HG02798 (cell line): ENCODE measurements around the gene RNF41.

Experiments used
- ATAC-seq: cut with Tn5 transposase; IDR thresholded peaks from one replicate; pipeline ENCODE4 v1.9.1; 2021; ENCODE audit warnings: mild to moderate bottlenecking; ENCODE audit not compliant: unreplicated experiment, poor library complexity

RNF41 gene

DNA sequence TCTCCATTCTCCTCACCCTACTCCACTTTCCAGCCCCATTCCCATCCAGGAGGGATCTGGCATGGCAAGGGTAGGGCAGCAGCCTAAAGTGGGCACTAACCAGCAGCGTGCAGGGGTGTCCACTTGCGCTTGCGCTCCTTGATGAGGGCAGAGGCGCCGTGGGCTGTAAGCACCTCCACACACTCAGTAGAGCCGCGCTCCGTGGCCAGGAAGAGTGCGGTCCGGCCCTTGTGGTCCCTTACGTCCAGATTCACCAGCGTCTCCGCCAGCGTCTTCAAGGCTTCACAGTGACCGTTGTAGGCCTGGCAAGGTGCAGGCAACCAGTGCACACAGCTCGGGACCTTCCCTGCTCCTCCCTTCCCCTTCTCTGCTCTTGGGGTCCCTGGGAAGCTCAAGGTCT, 26.2 kb upstream of the RNF41 start:
- ATAC-seq = no peak

DNA sequence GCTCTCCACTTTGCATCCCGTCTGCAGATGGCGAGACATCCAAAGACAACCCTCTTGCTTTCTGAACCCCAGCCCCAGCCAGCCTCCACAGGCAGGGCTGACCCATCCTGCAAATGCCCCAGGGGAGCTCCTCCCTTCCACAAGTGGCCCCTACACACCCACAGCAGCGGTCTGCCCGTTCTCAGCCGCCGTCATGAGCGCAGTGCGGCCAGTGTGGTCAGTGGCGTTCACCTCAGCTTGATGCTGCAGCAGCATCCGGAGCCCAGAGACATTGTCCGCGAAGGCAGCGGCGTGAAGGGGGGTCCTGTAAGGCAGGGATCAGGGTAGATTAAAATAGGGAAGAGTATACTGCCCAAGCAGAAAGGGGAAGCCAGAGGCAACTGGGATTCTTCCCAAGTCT, 22.8 kb upstream of the RNF41 start:
- ATAC-seq = no peak

DNA sequence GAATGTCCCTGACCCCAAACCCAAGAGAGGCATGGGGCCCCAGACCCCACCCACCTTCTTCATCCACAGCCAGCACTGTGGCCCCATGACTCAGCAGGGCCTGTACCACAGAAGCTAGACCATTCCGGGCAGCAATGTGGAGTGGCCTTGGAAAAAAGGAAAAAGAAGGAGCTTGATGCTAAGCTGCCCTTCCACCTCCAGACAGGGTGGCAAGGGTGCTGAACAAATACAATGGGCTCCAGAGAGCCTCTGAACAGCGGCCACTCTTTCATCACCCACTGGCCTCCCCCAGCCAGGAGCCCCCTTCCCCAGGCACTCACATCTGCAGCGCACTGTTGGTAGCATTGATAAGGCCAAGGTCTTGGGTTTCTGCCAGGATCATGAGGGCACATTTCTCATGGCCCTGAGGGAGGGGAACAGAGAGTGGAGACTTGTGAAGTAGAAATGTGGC, 22.0 kb upstream of the RNF41 start:
- ATAC-seq = no peak

DNA sequence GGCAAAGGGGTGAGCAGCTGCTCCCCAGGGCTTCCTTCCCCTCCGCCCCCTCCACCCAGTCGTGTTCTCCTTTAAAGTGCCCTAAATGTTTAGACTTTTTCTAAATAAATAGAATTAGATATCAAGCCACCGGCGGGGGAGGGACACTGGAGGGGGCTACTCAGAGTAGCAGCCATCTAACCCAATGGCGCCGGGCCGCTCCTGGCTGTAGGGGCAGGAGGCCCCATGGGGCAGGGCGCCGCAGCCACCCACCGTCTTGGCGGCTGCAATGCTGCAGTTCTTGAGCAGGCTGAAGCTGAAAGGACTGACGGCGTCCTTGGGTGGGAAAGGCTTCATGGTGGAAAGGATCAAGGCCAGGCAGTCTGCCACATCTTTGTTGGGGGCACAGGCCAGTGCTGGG, 21.3 kb upstream of the RNF41 start:
- ATAC-seq = no peak

DNA sequence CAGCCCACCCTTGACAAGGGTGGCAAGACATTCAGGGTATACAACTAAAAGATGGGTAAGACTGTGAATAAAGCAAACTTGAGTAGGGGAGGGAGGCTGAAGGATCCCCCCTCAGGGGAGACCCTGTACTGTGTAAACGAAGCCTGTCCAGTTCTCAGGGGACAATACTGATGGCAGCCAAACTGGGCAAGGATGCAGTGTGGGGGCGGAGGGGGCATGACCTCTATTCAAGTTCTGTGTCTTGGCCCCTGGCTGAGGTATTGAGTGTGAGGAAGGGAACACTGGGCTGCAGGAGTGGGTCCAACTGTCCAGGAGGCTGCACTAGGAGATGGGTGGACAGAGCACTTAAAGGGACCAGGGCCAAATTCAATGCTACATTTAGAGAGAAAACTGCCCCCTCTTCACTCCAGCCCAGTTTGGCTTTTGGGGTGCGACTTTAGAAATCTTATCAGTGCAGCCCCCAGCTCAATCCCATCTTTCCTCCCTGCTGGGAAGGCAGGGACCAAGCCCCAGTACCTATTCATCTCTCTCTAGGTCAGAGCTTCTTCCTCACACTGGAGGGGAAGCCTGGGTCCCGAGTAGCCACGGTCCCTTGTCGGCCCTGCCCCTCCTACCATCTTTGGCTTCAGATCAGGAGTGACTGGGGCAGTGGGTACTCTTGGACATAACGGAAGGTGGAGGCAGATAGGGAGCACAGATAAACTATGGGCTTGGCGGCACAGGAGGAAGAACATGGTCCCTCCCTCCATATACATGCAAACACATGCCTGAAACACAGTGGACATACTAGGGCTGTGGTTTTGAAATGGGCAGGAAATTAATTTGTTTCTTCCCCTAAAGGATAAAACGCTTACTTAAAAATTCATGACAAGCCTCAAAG, 19.9 kb upstream of the RNF41 start:
- no peak for ATAC-seq

DNA sequence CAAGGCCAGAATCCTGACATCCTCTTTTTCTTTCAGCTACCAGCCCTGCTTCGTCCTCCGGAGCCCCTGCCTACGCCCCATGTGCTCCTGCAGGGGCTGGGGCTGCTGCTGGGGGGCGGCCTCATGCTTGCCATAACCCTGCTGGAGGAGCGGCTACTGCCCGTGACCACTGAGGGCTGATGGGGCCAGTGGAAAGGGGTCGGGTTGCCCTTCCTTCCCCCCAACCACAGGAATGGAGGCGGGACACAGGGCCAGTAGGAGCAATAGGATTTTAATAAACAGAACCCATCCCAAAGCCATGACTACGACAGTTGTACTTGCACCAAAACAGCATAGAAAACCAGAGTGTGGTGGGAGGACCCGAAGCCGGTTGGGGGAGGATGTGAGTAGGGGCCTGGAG, 15.8 kb upstream of the RNF41 start:
- ATAC-seq = no peak

DNA sequence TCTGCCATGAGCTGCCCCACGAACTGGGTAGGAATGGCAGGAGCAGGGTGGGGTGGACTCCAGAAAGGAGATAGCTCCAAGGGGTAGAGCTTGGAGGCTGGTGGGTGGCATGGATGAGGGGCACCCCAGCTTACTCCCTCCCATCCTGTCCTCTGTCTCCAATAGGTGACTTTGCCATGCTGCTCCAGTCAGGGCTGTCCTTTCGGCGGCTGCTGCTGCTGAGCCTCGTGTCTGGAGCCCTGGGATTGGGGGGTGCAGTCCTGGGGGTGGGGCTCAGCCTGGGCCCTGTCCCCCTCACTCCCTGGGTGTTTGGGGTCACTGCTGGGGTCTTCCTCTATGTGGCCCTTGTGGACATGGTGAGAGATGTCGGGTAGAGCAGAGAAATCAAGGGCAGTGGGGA, 15.3 kb upstream of the RNF41 start:
- ATAC-seq = no peak

DNA sequence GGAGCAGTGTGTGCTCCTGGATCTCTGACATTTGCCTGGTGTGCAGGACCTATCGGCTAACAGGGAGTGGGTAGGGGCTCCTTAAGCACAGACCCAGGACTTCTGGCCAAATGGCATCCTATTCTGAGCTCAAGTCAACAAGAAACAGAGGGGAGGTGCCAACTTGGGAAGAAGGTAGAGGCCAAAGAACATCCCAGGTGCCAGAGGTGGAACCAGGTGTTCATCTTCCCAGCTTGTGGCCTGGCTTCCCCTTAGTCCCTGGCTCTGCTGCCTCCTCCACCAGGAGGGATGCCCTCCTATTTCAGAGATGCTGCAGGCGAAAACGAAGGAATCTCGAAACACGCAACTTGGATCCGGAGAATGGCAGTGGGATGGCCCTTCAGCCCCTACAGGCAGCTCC, 14.4 kb upstream of the RNF41 start:
- ATAC-seq = no peak

DNA sequence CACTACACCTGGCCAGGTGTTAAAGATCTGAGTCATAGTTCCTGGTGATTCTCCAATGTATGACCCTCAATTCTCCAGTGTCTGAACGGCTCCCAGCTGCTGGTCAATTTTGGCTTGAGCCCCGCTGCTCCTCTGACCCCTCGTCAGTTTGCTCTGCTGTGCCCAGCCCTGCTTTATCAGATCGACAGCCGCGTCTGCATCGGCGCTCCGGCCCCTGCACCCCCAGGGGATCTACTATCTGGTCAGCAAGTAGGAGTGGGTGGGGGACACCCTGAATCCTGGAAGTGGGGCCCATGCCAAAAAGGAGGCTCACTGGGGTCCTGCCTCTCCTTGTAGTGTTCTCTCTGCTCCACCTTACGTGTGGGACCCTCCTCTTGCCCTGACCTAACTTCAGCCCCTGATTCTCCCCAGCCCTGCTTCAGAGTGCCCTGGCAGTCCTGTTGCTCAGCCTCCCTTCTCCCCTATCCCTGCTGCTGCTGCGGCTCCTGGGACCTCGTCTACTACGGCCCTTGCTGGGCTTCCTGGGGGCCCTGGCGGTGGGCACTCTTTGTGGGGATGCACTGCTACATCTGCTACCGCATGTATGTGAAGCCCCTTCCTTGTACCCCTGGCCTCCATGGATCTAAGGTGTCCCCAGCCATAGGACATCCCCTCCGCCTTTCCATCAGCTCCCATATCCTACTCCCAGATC, 13.2 kb upstream of the RNF41 start:
- ATAC-seq = no peak

DNA sequence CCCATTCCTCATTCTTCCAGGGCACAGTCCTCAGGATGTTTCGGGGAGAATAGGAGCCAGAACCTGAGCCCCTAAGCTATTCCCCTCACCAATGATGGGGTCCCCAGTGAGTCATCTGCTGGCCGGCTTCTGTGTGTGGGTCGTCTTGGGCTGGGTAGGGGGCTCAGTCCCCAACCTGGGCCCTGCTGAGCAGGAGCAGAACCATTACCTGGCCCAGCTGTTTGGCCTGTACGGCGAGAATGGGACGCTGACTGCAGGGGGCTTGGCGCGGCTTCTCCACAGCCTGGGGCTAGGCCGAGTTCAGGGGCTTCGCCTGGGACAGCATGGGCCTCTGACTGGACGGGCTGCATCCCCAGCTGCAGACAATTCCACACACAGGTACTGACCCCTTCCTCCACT, 9.5 kb upstream of the RNF41 start:
- ATAC-seq = no peak

DNA sequence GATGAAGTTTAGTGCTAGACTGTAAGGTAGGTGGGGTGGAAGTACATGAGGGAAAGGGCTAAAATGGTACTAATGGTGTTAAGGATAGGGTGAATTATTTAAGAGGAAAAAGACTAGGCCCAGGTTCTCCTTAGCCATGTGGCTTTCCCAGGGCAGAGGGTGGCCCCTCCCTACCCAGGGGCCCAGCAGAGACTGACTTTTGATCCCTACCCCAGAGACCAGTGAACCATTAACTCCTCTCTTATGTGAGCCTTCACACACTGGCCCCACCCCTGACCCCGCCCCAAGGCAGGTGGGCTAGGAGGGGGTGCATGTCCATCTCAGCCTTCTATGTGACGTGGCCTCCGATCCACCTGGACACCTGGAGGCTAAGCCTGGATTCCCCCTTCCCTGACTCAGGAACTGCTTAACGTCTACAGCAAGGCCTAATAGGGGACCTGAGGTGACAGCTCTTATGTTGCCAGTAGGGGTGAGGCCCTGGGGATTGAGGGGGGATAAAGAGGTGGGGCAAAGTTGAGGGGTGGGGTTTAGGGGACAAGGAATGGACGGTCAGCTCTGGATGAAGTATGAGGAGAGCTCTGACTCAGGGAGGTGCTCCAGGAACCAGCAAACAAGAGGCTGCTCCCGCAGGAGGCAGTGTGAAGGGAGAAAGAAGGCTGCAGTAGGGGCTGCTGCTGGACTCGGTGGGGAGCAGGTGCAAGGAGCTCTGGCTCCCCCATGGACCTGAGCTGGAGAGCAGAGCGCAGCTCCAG, 8.9 kb upstream of the RNF41 start:
- ATAC-seq = no peak

DNA sequence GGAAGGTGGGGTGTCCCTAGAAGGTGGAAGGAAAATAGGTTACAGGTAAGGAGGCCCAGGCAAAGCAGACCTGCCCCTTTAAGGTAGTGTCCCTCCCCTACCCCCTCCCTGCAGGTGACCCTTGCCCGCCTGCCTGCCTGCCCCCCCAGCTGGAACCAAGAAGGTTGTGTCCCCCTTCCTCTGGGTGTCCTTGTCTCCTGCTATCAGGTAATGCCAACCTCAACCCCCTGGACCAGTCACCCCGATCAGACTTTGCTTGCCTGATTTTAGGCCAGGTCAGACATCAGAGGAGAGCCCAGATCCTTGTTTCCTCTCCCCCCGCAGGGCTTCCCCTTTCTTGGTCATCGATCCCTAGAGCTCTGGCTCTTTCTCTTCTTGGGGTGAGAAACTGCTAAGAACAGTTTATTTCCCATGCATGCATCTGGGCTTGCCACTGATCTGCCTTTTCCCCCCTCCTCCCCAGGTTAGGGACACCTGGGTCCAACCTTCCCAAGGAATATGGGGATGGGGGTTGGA, 8.3 kb upstream of the RNF41 start, which contains the start of gene SLC39A5:
TSS of gene SLC39A5 (plus strand) at position 136 of the 516 bp plus-strand sequence. CDS start 1,224 bp downstream, outside the sequence.
- no peak for ATAC-seq

DNA sequence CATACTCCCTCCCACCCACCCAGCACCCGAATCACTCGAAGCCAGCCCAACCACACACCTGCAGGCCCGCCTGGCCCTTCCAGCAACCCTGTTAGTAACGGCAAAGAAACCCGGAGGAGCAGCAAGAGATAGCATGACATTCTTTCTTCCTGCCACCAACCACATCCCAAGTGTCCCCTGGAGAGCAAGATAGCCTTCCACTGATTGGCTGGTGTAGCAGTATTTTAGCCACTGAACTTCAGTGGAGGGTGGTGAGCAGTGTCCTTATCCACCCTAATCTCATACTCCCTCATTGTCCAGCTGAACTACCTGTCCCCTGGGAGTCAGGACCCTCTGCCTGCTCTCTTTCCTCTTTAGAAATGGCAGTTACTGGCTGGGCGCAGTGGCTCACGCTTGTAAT, 7.4 kb upstream of the RNF41 start:
- no peak for ATAC-seq

DNA sequence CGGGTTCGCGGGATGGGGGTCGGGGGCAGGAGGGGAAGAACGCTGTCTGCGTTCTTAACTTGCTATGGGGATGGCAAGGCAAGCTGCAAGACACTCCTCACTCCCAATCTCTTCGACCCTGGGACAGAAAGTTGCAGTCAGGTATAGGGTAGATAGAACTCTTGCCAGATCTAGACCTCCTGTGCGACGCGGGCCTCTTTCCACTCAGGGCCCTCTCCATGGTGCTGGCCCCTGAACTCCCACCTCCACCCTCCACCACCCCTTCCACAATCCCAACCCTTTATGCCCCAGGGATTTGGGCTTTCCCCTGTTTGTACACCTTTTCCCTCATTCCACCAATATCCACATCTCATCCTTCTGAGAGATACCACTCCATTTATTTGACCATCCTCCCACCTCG, 3.2 kb upstream of the RNF41 start:
- no peak for ATAC-seq

DNA sequence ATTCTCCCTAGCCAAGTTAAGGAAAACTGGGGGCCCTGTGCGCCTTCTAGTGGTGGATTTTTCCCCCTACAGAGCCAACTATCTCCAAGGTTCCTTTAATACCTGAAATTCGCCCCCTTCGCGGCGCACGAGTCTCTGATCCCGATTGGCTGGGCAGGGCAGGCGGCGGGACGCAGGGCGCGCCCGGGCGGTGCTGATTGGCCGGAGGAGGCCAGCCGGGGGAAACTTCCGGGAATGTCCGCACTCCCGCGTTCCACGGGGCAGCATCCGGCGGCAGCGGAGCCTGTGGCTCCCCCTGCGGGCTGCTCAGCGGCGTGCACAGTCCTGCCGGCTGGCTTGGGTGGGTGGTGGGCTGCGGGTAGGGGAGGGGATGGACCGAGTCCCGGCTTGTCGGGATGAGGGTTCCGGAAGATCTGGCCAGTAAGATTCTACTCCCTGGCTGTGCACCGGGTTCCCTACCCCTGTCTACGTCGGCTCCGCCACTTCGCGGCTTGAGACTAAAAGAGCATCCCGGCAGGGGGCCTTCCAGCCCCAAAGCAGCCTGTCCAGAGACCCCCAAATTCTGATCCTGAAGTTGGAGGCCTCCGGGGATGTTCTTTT, 2.5 kb upstream of the RNF41 start, which contains the start of gene NABP2:
TSS of gene NABP2 (plus strand) at position 241 of the 600 bp plus-strand sequence. CDS start 515 bp downstream, outside the sequence.
- peak; percentile 83 for ATAC-seq

DNA sequence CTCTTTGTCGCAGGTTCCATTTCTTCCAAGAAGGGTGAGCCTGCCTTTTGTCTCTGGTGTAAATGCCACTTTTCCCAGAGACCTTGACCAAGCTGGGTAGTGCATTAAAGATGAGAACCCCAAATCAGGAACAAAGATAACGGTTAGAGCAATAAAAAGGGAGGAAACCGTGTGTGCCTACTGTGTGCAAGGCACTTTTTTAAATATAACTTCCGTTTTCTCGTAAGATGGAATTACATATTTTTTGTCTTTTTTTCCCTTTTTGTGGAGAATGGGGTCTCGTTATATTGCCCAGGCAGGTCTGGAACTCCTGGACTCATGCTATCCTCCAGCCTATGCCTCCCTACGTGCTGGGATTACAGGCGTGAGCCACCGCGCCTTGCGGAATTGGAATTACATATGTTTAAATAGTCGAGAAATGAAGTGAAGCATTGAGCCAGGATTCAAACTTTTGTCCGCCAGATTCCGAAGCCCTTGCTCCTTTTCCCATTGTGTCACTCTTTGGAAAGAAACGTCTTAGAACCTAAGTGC, 1.9 kb upstream of the RNF41 start:
- no peak for ATAC-seq

DNA sequence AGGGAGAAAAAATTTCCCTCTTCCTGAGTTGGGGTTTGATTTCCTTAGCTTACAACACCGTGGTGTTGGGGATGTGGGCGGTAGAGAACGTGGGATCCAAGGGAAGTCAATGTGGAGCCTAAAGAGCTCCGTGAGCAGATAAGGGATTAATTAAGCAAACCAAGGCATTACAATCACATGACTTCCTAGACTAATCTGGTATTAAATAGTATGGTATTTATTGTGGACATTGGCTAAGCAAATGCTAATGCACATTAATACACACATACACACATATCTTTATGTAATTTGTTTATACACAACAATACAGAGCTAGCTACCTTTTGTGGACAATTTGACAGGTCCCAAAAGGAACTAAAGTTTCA, 791 bp upstream of the RNF41 start:
- no peak for ATAC-seq

DNA sequence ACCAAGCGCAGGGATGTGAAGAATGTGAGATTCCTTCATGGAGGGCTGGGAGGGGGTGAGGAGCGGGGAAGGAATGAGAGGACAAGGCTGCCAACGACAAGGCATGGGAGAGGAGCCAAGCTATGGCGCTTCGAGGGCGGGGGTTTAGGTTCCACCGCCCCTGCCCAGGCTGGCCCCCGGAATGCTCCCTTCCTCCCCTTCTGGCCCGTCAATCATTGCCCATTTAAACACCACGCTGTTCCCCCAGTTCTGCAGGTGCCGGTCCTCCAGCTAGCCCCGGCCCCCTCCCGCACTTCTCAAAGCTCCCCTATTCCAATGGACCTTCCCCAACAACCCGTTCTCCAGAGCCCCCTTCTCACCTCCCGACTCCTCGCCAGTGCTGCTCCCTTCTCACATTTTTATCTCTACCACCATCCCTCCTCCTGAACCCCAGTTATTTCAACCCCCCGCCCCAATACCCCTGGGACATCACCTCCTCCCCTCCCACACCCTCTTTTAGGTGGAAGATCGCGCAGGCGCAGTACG, 428 bp downstream of the RNF41 start:
- peak; percentile 22 for ATAC-seq

DNA sequence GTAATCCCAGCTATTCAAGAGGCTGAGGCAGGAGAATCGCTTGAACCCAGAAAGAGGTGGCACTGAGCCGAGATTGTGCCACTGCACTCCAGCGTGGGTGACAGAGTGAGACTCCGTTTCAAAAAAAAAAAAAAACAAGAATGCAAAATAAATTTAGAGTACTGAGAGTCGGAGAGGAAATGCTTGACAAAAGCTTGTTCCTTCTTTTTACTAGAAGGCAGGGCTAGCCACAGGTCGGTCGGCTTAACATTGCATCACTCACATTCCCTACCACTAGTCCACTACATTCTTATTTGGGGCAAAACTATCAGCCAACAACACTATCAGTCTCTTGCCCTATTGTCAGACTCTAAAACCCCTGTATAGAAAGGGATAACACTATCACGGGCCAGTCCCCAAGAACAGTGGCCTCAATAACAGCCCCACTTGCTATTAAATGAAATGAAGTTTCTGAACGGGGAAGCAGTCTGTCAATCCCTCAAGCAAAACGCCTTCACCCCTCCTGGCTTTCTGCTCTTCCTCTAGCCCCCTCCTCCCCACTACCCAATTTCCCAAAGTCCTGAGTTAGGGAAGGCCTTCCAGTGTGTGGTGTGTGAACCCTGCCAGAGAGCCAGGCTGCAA, 1.0 kb downstream of the RNF41 start:
- no peak for ATAC-seq
